ENCODE data around the gene INO80E.

DNA sequence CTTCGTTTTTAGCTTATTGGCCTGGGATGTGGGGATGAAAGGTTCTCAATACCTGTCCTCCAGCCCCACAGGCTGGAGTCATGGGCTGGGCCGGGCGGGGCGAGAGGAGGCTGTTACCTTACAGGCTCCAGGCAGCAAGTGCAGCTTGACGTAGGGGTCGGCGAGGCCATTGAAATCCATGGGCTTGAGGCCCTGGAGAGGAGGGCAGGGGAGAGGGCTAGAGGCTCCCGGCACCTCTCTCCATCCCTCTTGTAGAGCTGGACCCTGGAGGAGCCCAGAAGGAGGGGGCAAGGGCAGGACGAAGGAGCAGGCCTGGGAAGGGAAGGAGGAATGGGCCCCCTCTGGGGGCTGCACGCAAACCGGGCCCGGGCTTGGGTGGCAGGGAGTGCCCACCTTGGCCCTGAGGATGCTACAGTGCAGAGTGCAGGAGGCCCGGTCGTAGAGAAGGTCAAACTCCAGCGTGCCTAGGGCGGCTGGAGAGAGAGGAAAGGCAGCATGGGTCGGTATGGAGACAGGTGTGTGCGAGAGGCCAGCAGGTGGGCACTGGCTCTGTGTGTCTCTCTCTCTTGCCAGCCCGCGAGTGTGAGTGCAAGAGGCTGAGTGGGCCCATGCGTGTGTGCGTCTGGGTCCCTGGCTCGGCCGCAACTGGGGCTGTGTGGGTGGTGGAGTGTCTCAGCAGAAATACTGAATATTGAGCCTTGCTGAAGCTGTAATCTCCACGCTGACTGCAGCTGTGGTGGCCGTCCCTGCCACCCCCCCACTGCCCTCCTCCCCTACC lies 13.2 kb downstream of the INO80E start:
- TF ChIP-seq RFX5 (IDR thresholded peaks at IDR 0.05; ENCODE audit: borderline replicate concordance, low read depth, low read length) (no peak), POU5F1 (IDR thresholded peaks at IDR 0.05; ENCODE audit: low read depth, low read length) (no peak), JUN (IDR thresholded peaks at IDR 0.05; ENCODE audit: low read depth, low read length) (no peak), EP300 (IDR thresholded peaks at IDR 0.05; ENCODE audit: borderline replicate concordance in 1 of 2, low read depth in 2 of 2, low read length in 2 of 2) (no peak), JUND (IDR thresholded peaks at IDR 0.05; ENCODE audit: low read length) (no peak), NANOG (IDR thresholded peaks at IDR 0.05; ENCODE audit: insufficient read depth, low read depth, low read length, poor library complexity, severe bottlenecking) (no peak), CHD1 (IDR thresholded peaks at IDR 0.05; ENCODE audit: low read depth, low read length) (no peak), TBP (IDR thresholded peaks at IDR 0.05; ENCODE audit: low read depth, low read length) (no peak), CEBPB (IDR thresholded peaks at IDR 0.05; ENCODE audit: low read depth, low read length) (no peak), MAFK (IDR thresholded peaks at IDR 0.05; ENCODE audit: low read depth, low read length) (no peak), RAD21 (IDR thresholded peaks at IDR 0.05 in 1 of 2, conservative IDR thresholded peaks at IDR 0.05 in 1 of 2; ENCODE audit: low read depth in 2 of 2, low read length in 2 of 2) (no peak), CREB1 (IDR thresholded peaks at IDR 0.05) (no peak)
- TF ChIP-seq, protein P1, sequence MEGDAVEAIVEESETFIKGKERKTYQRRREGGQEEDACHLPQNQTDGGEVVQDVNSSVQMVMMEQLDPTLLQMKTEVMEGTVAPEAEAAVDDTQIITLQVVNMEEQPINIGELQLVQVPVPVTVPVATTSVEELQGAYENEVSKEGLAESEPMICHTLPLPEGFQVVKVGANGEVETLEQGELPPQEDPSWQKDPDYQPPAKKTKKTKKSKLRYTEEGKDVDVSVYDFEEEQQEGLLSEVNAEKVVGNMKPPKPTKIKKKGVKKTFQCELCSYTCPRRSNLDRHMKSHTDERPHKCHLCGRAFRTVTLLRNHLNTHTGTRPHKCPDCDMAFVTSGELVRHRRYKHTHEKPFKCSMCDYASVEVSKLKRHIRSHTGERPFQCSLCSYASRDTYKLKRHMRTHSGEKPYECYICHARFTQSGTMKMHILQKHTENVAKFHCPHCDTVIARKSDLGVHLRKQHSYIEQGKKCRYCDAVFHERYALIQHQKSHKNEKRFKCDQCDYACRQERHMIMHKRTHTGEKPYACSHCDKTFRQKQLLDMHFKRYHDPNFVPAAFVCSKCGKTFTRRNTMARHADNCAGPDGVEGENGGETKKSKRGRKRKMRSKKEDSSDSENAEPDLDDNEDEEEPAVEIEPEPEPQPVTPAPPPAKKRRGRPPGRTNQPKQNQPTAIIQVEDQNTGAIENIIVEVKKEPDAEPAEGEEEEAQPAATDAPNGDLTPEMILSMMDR (IDR thresholded peaks at IDR 0.05; ENCODE audit: control extremely low read depth in 1 of 3, insufficient read depth in 1 of 3, low read depth in 1 of 3, low read length in 3 of 3) = no peak
- TF ChIP-seq, protein P2, sequence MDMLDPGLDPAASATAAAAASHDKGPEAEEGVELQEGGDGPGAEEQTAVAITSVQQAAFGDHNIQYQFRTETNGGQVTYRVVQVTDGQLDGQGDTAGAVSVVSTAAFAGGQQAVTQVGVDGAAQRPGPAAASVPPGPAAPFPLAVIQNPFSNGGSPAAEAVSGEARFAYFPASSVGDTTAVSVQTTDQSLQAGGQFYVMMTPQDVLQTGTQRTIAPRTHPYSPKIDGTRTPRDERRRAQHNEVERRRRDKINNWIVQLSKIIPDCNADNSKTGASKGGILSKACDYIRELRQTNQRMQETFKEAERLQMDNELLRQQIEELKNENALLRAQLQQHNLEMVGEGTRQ (IDR thresholded peaks at IDR 0.05; ENCODE audit: low read length) = no peak
